Skin epidermis (tissue), 12 donors: Measurements from ENCODE around the gene NDST3.
"Not testable (repeated sequence)": the region's sequence is repeated elsewhere in the genome, so short reads cannot be mapped to it uniquely, and the experiment has no call there.

Experiments used
- H3K27ac ChIP-seq, 21 experiments: fragments of 200-600 bp; sonication (generic) in 11 of 21; one replicate each; pipeline ENCODE4 v1.5.0; 2020; ENCODE audit warnings: mild to moderate bottlenecking in 3 of 21, inconsistent platforms in 2 of 21, moderate library complexity in 2 of 21
- H3K4me3 ChIP-seq, 7 experiments: fragments of 200-600 bp; sonication (generic) in 2 of 7; one replicate each; pipeline ENCODE4 v1.5.0; 2020; ENCODE audit warnings: inconsistent platforms in 2 of 7, mild to moderate bottlenecking in 2 of 7, moderate library complexity in 1 of 7

The NDST3 gene

DNA sequence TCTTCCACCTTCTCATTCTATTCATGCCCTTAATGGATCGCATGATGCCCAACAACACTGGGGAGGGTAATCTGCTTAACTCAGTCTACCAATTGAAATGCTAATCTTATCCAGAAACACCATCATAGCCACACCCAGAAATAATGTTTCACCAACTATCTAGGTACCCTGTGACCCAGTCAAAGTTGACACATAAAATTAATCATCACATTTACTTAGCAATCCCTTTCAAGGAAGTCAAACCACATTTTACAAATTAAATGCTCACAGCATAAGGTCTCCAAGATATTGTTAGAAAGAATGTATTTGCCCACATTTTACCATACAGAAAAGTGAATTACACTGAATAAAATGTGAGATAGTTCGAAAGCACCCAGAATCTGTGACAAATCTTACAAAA lies 226.0 kb downstream of the NDST3 start:
- H3K27ac ChIP-seq: no peak overlapping the region
- no peak overlapping the region for H3K4me3 ChIP-seq

GRCh38 chr4:118264096-118264495 lies 229.8 kb downstream of the NDST3 start:
- H3K4me3 ChIP-seq: no peak overlapping the region
- no peak overlapping the region for H3K27ac ChIP-seq

DNA sequence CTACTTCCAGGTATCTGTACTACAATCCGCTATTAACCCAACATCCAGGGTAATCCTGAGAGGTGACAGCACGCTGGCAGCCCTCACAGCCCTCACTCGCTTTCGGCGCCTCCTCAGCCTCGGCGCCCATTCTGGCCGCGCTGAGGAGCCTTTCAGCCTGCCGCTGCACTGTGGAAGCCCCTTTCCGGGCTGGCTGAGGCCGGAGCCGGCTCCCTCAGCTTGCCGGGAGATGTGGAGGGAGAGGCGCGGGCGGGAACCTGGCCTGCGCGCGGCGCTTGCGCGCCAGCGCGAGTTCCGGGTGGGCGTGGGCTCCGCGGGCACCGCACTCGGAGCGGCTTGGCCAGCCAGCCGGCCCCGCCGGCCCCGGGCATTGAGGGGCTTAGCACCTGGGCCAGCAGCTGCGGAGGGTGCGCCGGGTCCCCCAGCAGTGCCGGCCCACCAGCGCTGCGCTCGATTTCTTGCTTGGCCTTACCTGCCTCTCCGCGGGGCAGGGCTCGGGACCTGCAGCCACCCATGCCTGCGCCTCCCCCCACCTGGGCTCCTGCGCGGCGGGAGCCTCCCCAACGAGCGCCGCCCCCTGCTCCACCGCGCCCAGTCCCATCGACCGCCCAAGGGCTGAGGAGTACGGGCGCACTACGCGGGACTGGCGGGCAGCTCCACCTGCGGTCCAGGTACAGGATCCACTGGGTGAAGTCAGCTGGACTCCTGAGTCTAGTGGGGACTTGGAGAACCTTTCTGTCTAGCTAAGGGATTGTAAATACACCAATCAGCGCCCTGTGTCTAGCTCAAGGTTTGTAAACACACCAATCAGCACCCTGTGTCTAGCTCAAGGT lies 231.2 kb downstream of the NDST3 start:
- H3K4me3 ChIP-seq: peak overlapping the region; percentile 39 to 68 (median 56)
- peak overlapping the region in 12 of 21 experiments; percentile 6 to 74 (median 37) for H3K27ac ChIP-seq

- peak overlapping the region in 2 of 7 experiments; percentile 56 to 68 for H3K4me3 ChIP-seq
- H3K27ac ChIP-seq: not testable (repeated sequence)
These were observed 231.8 kb downstream of the NDST3 start for GRCh38 chr4:118266145-118266496.

- Histone ChIP-seq H3K4me3 (no peak overlapping the region), H3K27ac (no peak overlapping the region)
These were observed 234.5 kb downstream of the NDST3 start for GRCh38 chr4:118268780-118269179.

DNA sequence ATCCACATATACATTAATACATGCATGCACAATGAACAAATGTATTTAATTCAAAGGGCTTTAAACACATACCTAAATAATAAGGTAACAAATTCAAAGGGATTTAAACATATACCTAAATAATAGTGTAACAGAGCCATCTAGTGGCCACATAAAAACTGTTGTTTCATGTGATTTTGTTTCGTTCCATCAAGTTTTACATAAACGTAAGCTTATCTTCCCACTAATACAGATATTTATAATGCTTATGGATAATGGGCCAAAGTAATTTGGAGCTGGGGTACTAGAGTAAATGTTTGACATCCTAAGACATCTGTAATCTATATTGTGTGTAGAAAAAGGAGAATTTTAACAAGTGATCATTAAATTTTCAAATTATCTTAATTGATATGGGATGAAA lies 236.2 kb downstream of the NDST3 start:
- no peak overlapping the region for H3K4me3 ChIP-seq
- no peak overlapping the region for H3K27ac ChIP-seq

- Histone ChIP-seq H3K27ac (no peak overlapping the region), H3K4me3 (no peak overlapping the region)
These were observed 237.5 kb downstream of the NDST3 start for GRCh38 chr4:118271788-118272187.

- Histone ChIP-seq H3K4me3 (no peak overlapping the region), H3K27ac (no peak overlapping the region)
These were observed 239.4 kb downstream of the NDST3 start for GRCh38 chr4:118273642-118274041.

- H3K27ac ChIP-seq: no peak overlapping the region
These were observed 242.3 kb downstream of the NDST3 start for GRCh38 chr4:118276580-118276979.

DNA sequence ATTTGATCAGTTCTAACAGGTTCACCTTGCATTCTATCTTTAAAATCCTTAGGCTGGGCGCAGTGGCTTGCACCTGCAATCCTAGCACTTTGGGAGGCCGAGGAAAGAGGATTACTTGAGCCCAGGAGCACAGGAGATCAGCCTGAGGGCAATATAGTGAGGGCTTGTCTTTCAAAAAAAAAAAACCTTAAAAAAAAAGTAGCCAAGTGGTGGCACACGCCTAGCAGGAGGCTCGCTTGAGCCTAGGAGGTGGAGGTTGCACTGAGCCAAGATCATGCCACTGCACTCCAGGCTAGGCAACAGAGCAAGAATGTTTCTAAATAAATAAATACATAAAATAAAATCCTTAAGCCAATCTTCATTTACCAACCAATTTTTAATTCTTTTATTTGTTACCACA lies 243.0 kb downstream of the NDST3 start:
- no peak overlapping the region for H3K27ac ChIP-seq
- no peak overlapping the region for H3K4me3 ChIP-seq

More at GRCh38 chr4:118276580-118276979, 242.3 kb downstream of the NDST3 start:
- H3K4me3 ChIP-seq: no peak overlapping the region

GRCh38 chr4:118278473-118279274 lies 244.4 kb downstream of the NDST3 start:
- H3K4me3 ChIP-seq: peak overlapping the region; percentile 60 to 83 (median 72)
- peak overlapping the region; percentile 83 to 99 (median 94) for H3K27ac ChIP-seq

DNA sequence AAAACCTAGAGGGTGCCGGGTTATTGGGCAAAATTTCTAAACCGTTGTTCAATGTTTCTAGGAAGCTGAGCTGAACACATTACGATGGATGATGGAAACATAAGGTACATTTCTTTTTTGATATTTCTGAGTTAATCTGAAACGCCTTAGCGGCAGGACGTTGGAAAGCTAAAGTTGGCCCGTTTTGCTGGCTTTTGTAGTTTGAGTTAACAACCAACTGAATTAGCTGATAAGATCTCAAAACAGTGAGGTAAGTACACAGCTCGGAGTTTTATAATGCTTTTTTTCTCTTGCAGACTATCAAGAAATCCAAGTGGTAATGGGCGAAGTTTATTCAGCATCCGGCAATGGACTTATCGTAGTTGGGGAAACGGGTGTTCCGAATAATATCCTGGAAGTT lies 245.0 kb downstream of the NDST3 start:
- Histone ChIP-seq H3K27ac (peak overlapping the region in 20 of 21 experiments; percentile 83 to 99 (median 94)), H3K4me3 (peak overlapping the region; percentile 60 to 83 (median 72))

DNA sequence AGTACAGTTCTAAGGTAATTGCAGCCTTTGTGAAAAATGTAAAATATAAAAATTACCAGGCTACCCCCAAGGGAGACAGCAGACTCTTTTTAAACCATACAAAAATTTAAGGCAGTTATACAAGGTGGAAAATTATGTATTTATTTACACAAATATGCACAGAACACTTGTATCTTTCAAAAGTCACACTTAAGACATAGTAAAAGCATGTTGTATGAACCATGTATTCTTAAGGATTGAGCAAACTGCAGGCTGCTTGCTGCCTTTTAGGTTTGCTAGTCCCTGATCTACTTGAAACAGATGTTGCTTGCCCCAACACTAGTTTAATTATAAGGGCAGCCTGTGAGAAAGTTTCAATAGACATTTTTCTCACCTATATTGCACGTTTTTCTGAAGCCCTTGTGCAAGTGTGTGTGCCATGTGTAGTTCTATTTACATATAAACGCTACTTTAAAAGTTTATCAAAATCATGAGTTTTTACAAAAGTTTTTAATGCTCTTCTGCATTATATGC lies 245.7 kb downstream of the NDST3 start:
- Histone ChIP-seq H3K4me3 (peak overlapping the region; percentile 60 to 83 (median 72)), H3K27ac (peak overlapping the region in 18 of 21 experiments; percentile 83 to 99 (median 94))

- H3K4me3 ChIP-seq: peak overlapping the region in 3 of 7 experiments; percentile 63 to 75 (median 72)
- peak overlapping the region in 7 of 21 experiments; percentile 6 to 98 (median 34) for H3K27ac ChIP-seq
These were observed 246.4 kb downstream of the NDST3 start for GRCh38 chr4:118280501-118281218.

- peak overlapping the region in 5 of 21 experiments; percentile 1 to 40 (median 16) for H3K27ac ChIP-seq
These were observed 247.5 kb downstream of the NDST3 start for GRCh38 chr4:118281611-118282442.

GRCh38 chr4:118282692-118283091 lies 248.4 kb downstream of the NDST3 start:
- Histone ChIP-seq H3K4me3 (no peak overlapping the region), H3K27ac (peak overlapping the region in 3 of 21 experiments; percentile 1 to 17 (median 6))

More at GRCh38 chr4:118281611-118282442, 247.5 kb downstream of the NDST3 start:
- no peak overlapping the region for H3K4me3 ChIP-seq

DNA sequence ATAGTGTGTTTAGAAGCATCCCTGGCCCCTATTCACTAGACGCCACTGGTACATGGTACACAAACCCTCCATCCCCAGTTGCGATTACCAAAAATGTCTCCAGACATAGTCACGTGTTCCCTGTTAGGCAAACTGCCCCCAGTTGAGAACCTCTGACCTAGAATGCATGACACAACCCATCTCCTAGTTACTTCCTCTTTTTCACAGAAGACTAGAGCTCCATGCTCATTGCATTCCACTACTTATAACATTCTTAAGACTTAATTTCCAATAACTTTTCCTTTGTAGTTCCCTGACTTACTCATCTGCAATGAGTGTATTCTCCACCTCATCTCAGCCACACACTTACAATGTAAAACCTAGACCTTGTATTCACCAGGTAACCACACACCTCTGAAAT lies 249.9 kb downstream of the NDST3 start:
- H3K4me3 ChIP-seq: no peak overlapping the region
- H3K27ac ChIP-seq: no peak overlapping the region

GRCh38 chr4:118285931-118286330 lies 251.6 kb downstream of the NDST3 start:
- Histone ChIP-seq H3K4me3 (no peak overlapping the region), H3K27ac (peak overlapping the region in 9 of 21 experiments; percentile 9 to 66 (median 56))

GRCh38 chr4:118286685-118287084 lies 252.4 kb downstream of the NDST3 start:
- H3K27ac ChIP-seq: peak overlapping the region in 12 of 21 experiments; percentile 4 to 66 (median 28)
- H3K4me3 ChIP-seq: no peak overlapping the region
